ENCODE measurements around the gene RANBP3. TPM values are rescaled to one million over a fixed set of nuclear protein-coding genes. Genes with fewer than 3 reads are reported as not detected.

RANBP3 gene
- total and polyA plus RNA-seq, 2 of the 8 experiments (the other 6 are each of a cell fraction or from before 2014, with no cell fraction given): 95.4 to 122 TPM

GRCh38 chr19:5978606-5979552 lies 939 bp upstream of the RANBP3 start:
- Histone ChIP-seq H3K36me3 (ENCODE audit: control insufficient read depth in 2 of 4, insufficient read depth in 4 of 4, low read length in 3 of 4) (peaks cover 0 to 18% (median 2%) of the 10 kb centered on the region in 4 experiments; a peak in 5 of 8 replicates), H3K23ac (ENCODE audit: insufficient read length) (no peak overlapping the region), H3K56ac (replicated peaks; ENCODE audit: insufficient read length, low read depth, low read length) (peak overlapping the region; percentile 63), H3K4me2 (ENCODE audit: insufficient read depth in 1 of 2, low read depth in 2 of 2, low read length in 2 of 2) (peak overlapping the region; percentile 68 to 96), H4K5ac (ENCODE audit: insufficient read length, low read depth, low read length) (peak overlapping the region; percentile 86), H2BK15ac (ENCODE audit: low read length) (no peak overlapping the region), H3K4me3 (ENCODE audit: extremely low read depth in 1 of 4, insufficient read depth in 2 of 4, low read depth in 3 of 4, low read length in 4 of 4) (peak overlapping the region; percentile 32 to 97 (median 87); a peak in 7 of 8 replicates), H3K23me2 (ENCODE audit: low read depth, low read length) (peaks cover 6% of the 10 kb centered on the region; the same call in 1 of the 2 replicates), H3K18ac (ENCODE audit: extremely low read depth, low read length) (no peak overlapping the region; the same call in 1 of the 2 replicates), H2AFZ (ENCODE audit: low read length) (no peak overlapping the region), H2BK5ac (ENCODE audit: low read depth, low read length) (no peak overlapping the region; the same call in 1 of the 2 replicates), H3K4me1 (replicated peaks in 1 of 4; ENCODE audit: control insufficient read depth in 3 of 4, insufficient read depth in 4 of 4, low read length in 3 of 4) (peaks cover 0 to 13% (median 7%) of the 10 kb centered on the region in 4 experiments; a peak in 5 of 7 replicates), H4K8ac (ENCODE audit: extremely low read depth, insufficient read depth, low read length) (peak overlapping the region; percentile 97), H2BK120ac (replicated peaks; ENCODE audit: low read depth, low read length) (no peak overlapping the region), H4K20me1 (replicated peaks in 1 of 2; ENCODE audit: control insufficient read depth in 1 of 2, insufficient read depth in 2 of 2, low read length in 2 of 2) (peaks cover 20 to 21% of the 10 kb centered on the region in 2 experiments), H3K79me1 (ENCODE audit: low read depth, low read length) (peaks cover 21% of the 10 kb centered on the region), H3K9me3 (ENCODE audit: insufficient read depth in 2 of 2, low read depth in 1 of 2, low read length in 1 of 2) (no peaks in the 10 kb centered on the region), H2AK5ac (ENCODE audit: low read depth, low read length) (no peak overlapping the region), H3K79me2 (ENCODE audit: control insufficient read depth in 1 of 2, insufficient read depth in 2 of 2, low read length in 2 of 2) (peaks cover 34 to 40% of the 10 kb centered on the region in 2 experiments), H2BK12ac (ENCODE audit: low read depth, low read length) (no peak overlapping the region), H3K14ac (ENCODE audit: insufficient read length) (no peak overlapping the region), H3K4ac (replicated peaks; ENCODE audit: insufficient read length, low read depth, low read length) (no peak overlapping the region), H3K27me3 (replicated peaks in 1 of 4; ENCODE audit: control insufficient read depth in 3 of 4, extremely low read depth in 1 of 4, insufficient read depth in 3 of 4, low read length in 3 of 4) (no peaks in the 10 kb centered on the region), H3K27ac (ENCODE audit: low read depth, low read length) (peak overlapping the region; percentile 42; the same call in 1 of the 2 replicates), H2BK20ac (ENCODE audit: low read length) (no peak overlapping the region), H3K9ac (replicated peaks in 1 of 4; ENCODE audit: extremely low read depth in 1 of 4, low read depth in 3 of 4, low read length in 3 of 4) (peak overlapping the region in 2 of 4 experiments; percentile 48 to 92; a peak in 4 of 7 replicates), H4K91ac (replicated peaks; ENCODE audit: insufficient read length, low read length) (peak overlapping the region; percentile 39)
- CTCF ChIA-PET (ENCODE audit: partially characterized antibody): interaction anchor here (1.1 to 13.2 kb wide), 4 partner anchors 10 to 39 kb away, joined by 5 to 306 read pairs (median 17); no protein-coding TSS in a partner anchor
- TF ChIP-seq PHF8 (conservative IDR thresholded peaks at IDR 0.05; ENCODE audit: low read depth, low read length): no peak
- TF ChIP-seq EZH2 (IDR thresholded peaks at IDR 0.05; ENCODE audit: low read depth, low read length, severe bottlenecking): no peak
- peak; percentile 89; the same call in 1 of the 2 replicates for TF ChIP-seq KDM1A (IDR thresholded peaks at IDR 0.05; ENCODE audit: borderline replicate concordance, low read length)
- FAIRE-seq (no peak), DNase-seq (ENCODE audit: low read depth in 1 of 2, low spot score in 2 of 2) (no peak)
- POLR2A ChIA-PET (ENCODE audit: partially characterized antibody): interaction anchor here (0.6 to 3.4 kb wide), 14 partner anchors 7 to 222 kb away, joined by 3 to 16 read pairs (median 4); partner anchors contain the start of genes DUS3L, NDUFA11 and VMAC
- WGBS, 2 experiments (ENCODE audit: extremely low coverage in 1 of 2, insufficient coverage in 1 of 2, insufficient read length in 1 of 2, insufficient replicate concordance in 2 of 2, low coverage in 1 of 2, low lambda C conversion rate in 2 of 2, missing lambda C conversion rate in 1 of 2): 53% methylated on average over 27 of the region's 33 CpGs; no CpG with 5 or more reads in 1 of the 2 experiments

All from H1 (cell line).